Activated T-cell treated with anti-CD3 and anti-CD28 coated beads, Interleukin-2, amount 50 U/mL, for 4 hours (primary cell): ENCODE data around the gene KLHDC4. TPM values are rescaled to one million over a fixed set of nuclear protein-coding genes. Genes with fewer than 3 reads are reported as not detected.
"Not testable (repeated sequence)": the region's sequence is repeated elsewhere in the genome, so short reads cannot be mapped to it uniquely, and the experiment has no call there.

Experiments
- ATAC-seq, 2 donors: fragments of 200-7000 bp; cut with Tn5 transposase; one replicate each; pipeline ENCODE4 v1.10.0; 2021
- DNase-seq: peaks from one replicate; pipeline ENCODE4 v3.0.0-alpha.2; 2020
- H3K27me3 Mint-ChIP-seq: one replicate; pipeline ENCODE4 v1.8.0; 2021; ENCODE audit warnings: low read depth, mixed read lengths
- H3K36me3 Mint-ChIP-seq: one replicate; pipeline ENCODE4 v1.8.0; 2022; ENCODE audit warnings: mixed read lengths; ENCODE audit not compliant: insufficient read depth
- H3K4me1 Mint-ChIP-seq: one replicate; pipeline ENCODE4 v1.8.0; 2021; ENCODE audit warnings: low read depth, mixed read lengths
- H3K4me3 Mint-ChIP-seq: one replicate; pipeline ENCODE4 v1.8.0; 2021; ENCODE audit warnings: mild to moderate bottlenecking, moderate library complexity, mixed read lengths
- H3K9me3 Mint-ChIP-seq: one replicate; pipeline ENCODE4 v1.8.0; 2021; ENCODE audit warnings: mixed read lengths
- total RNA-seq, 3 donors: library from RNA; stranded (reverse); gene quantifications; one replicate each; pipeline ENCODE4 v1.2.1, GENCODE V29; 2021

The KLHDC4 gene
- total RNA-seq, 3 donors from 2014 or later, result 71.6 to 78.1 (median 76.0) TPM

GRCh38 chr16:87773836-87774235 lies 8.1 kb upstream of the KLHDC4 start:
- not testable (repeated sequence) for H3K4me3 Mint-ChIP-seq
- peaks cover 16% of the 10 kb centered on the region for H3K4me1 Mint-ChIP-seq

DNA sequence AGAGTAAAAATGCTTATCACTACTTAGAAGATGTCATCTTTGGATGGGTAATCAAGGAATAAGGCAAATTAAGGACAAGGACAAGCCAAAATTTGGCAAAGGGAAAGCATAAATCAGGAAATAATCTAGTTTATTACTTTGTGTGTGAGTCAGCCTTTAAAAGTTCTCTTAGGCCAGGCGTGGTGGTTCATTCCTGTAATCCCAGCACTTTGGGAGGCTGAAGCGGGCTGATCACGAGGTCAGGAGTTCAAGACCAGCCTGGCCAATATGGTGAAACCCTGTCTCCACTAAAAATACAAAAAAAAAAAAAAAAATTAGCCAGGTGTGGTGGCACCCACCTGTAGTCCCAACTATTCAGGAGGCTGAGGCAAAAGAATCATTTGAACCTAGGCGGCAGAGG lies 1.7 kb upstream of the KLHDC4 start:
- ATAC-seq, result not testable (repeated sequence)

More at GRCh38 chr16:87773836-87774235, 8.1 kb upstream of the KLHDC4 start:
- ATAC-seq, H3K9me3 Mint-ChIP-seq, H3K27me3 Mint-ChIP-seq, DNase-seq, H3K36me3 Mint-ChIP-seq: not testable (repeated sequence)

DNA sequence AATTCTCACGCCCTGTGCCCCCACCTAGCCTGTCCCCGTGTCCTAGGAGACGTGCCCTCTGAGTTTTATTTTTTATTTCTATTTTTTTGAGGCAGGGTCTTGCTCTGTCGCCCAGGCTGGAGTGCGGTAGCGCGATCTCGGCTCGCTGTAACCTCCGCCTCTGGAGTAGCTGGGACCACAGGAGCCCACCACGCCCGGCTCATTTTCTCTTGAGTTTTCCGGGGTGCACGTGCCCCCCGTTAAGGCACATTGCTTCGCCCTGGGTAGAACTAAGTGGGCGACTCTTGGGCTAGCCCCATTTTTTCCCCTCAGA lies 655 bp upstream of the KLHDC4 start:
- peaks cover 36% of the 10 kb centered on the region for H3K4me1 Mint-ChIP-seq
- H3K36me3 Mint-ChIP-seq, result peaks cover 13% of the 10 kb centered on the region
- ATAC-seq (no peak), DNase-seq (no peak)
- H3K4me3 Mint-ChIP-seq, result peak overlapping the region; percentile 100
- no peaks in the 10 kb centered on the region for H3K27me3 Mint-ChIP-seq
- no peaks in the 10 kb centered on the region for H3K9me3 Mint-ChIP-seq

More for the DNA sequence above, 1.7 kb upstream of the KLHDC4 start:
- not testable (repeated sequence) for H3K36me3 Mint-ChIP-seq, DNase-seq, H3K9me3 Mint-ChIP-seq, H3K27me3 Mint-ChIP-seq
- H3K4me1 Mint-ChIP-seq, result peaks cover 26% of the 10 kb centered on the region
- peak overlapping the region; percentile 100 for H3K4me3 Mint-ChIP-seq

DNA sequence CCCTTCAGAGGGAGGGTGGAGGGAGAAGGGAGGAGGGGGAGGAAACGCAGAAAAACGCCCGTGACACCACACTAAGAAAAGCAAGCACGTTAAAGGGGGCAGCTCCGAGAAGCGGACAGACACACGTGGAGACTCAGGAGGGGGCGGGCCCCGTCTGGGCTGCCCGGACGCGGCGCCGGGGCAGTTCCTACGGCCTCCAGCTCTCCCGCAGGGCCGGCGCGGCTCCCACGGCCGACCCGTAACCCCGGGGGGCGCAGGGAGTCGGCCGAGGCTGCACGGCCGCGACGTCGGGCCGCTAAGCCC lies 362 bp downstream of the KLHDC4 start:
- peak; percentile 68 to 70 for ATAC-seq
- DNase-seq, result peak; percentile 56
- H3K9me3 Mint-ChIP-seq, result no peaks in the 10 kb centered on the region
- H3K36me3 Mint-ChIP-seq, result peaks cover 16% of the 10 kb centered on the region
- peaks cover 40% of the 10 kb centered on the region for H3K4me1 Mint-ChIP-seq
- H3K27me3 Mint-ChIP-seq, result no peaks in the 10 kb centered on the region
- peak overlapping the region; percentile 100 for H3K4me3 Mint-ChIP-seq

- Mint-ChIP-seq H3K36me3 (peaks cover 17% of the 10 kb centered on the region), H3K4me3 (peak overlapping the region; percentile 95), H3K9me3 (no peaks in the 10 kb centered on the region), H3K4me1 (peaks cover 41% of the 10 kb centered on the region), H3K27me3 (no peaks in the 10 kb centered on the region)
- DNase-seq, result no peak
- ATAC-seq, result peak in 1 of 2 donors; percentile 4
Measured at GRCh38 chr16:87764600-87765472, 950 bp downstream of the KLHDC4 start.

- DNase-seq, result no peak
- Mint-ChIP-seq H3K27me3 (no peaks in the 10 kb centered on the region), H3K9me3 (no peaks in the 10 kb centered on the region), H3K36me3 (peaks cover 30% of the 10 kb centered on the region), H3K4me1 (peaks cover 40% of the 10 kb centered on the region), H3K4me3 (peak overlapping the region; percentile 13)
- ATAC-seq, result no peak
Measured at GRCh38 chr16:87762620-87763019, 3.2 kb downstream of the KLHDC4 start.

DNA sequence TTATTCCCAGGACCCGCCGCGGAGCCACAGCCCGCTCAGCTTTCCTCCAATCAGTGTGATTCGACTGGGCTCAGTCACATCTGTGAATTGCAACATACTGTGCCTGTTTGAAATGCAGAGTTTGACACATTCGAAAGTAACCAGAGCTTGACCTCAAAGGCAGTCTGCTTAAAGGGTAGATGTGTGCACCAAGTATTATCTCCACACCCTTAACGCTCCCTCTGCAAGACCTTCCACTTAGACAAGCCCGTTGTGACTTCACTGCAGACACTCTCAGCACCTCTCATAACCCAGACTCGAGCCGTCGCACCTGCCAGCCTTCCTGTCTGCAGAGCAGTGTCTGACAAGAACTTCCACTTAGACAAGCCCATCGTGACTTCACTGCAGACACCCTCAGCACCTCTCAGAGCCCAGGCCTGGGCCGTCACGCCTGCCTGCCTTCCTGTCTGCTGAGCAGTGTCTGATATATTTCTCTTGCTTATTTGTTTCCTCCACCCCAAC lies 3.7 kb downstream of the KLHDC4 start:
- peak; percentile 13 for DNase-seq
- H3K27me3 Mint-ChIP-seq, result no peaks in the 10 kb centered on the region
- peaks cover 30% of the 10 kb centered on the region for H3K36me3 Mint-ChIP-seq
- H3K4me3 Mint-ChIP-seq, result peak overlapping the region; percentile 13
- H3K9me3 Mint-ChIP-seq, result no peaks in the 10 kb centered on the region
- peaks cover 40% of the 10 kb centered on the region for H3K4me1 Mint-ChIP-seq
- ATAC-seq, result no peak

GRCh38 chr16:87761060-87761459 lies 4.7 kb downstream of the KLHDC4 start:
- H3K9me3 Mint-ChIP-seq, result no peaks in the 10 kb centered on the region
- H3K36me3 Mint-ChIP-seq, result peaks cover 32% of the 10 kb centered on the region
- H3K4me1 Mint-ChIP-seq, result peaks cover 40% of the 10 kb centered on the region
- DNase-seq, result no peak
- no peak for ATAC-seq
- H3K4me3 Mint-ChIP-seq, result no peak overlapping the region
- H3K27me3 Mint-ChIP-seq, result no peaks in the 10 kb centered on the region

DNA sequence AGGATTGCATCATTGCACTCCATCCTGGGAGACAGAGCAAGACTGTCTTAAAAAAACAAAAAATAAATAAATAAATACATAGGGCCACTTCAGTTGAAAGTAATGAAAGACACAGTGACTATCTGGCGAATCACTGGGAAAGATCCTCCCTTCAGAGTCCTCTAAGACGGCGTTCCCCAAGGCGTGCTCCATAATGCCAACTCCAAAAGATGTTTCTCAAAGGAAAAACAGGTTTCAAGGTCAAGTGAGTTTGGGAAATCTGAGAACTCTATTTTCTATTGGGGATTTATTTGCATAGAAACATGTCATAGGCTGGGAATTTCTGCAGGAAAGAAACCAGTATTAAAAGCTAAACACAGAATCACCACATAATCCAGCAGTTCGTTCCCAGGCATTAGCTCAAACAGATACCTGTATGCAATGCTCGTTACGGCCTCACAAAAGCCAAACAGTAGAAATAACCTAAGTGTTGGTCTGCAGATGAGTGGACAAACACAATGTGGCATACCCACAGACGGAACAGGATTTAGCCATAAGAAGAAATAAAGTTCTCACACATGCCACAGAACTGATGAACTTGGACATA lies 7.9 kb downstream of the KLHDC4 start:
- no peaks in the 10 kb centered on the region for H3K27me3 Mint-ChIP-seq
- H3K36me3 Mint-ChIP-seq, result peaks cover 44% of the 10 kb centered on the region

DNA sequence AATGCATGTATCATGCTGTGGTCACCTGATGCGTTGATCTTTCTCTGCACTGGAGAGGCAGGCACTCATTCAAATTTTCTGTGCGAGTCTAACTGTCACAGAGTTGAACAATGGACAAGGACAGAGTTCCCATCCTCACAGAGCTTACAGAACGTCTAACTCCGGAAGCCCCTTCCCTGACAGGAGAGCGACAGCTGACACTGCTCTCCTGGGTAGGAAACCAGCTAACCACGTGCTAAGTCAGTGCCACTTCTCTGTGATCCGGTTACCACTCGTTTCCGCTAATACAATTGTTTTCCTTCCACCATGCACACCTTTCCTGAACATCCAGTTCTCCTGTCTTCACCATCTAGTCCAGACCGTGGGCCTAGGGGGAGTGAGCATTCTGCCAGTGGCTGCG lies 11.3 kb downstream of the KLHDC4 start:
- DNase-seq (no peak), ATAC-seq (no peak)

More for the DNA sequence above, 7.9 kb downstream of the KLHDC4 start:
- H3K4me3 Mint-ChIP-seq, result no peak overlapping the region
- DNase-seq (no peak), ATAC-seq (no peak)
- no peaks in the 10 kb centered on the region for H3K9me3 Mint-ChIP-seq
- H3K4me1 Mint-ChIP-seq, result peaks cover 27% of the 10 kb centered on the region

DNA sequence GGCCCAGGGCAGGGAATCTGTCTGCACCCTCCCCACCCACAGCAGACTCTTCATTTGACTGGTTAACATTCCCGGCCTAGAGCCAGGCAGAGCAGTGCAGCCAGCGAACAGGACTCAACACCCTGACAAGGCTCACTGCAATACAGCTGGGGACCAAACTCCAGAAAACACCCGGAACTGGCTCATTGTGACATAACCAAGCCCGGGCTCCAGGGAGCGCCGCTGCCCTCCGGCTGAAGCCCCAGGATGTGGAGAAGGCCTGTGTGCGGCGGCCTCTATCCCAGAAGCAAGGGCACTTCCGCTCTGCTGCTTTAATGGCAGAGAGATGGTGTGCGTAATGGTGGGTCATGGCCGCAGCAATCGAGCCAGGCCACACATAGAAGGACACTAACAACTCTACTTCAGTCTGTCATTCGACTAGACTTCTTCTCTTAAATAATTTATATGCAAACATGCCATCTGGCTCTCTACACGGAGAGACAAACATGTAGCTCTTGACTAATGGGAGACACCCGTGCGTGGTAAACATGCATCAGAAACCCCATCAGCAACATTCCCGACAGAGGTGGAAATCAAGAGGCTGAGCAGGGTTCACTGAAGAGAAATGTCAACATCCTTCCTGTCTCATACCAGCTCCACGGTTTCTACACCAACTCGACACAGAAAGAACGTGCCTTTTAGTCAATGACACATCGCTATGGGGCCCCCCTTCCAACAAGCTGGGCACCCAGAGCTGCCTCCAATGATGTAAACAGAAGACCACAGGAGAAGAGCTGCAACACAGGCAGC lies 18.0 kb downstream of the KLHDC4 start:
- no peak overlapping the region for H3K4me3 Mint-ChIP-seq
- no peaks in the 10 kb centered on the region for H3K27me3 Mint-ChIP-seq
- ATAC-seq (no peak), DNase-seq (no peak)
- H3K36me3 Mint-ChIP-seq, result peaks cover 41% of the 10 kb centered on the region
- H3K4me1 Mint-ChIP-seq, result peaks cover 1% of the 10 kb centered on the region
- no peaks in the 10 kb centered on the region for H3K9me3 Mint-ChIP-seq

More for the DNA sequence above, 11.3 kb downstream of the KLHDC4 start:
- Mint-ChIP-seq H3K4me3 (no peak overlapping the region), H3K36me3 (peaks cover 38% of the 10 kb centered on the region), H3K9me3 (no peaks in the 10 kb centered on the region), H3K27me3 (no peaks in the 10 kb centered on the region), H3K4me1 (peaks cover 9% of the 10 kb centered on the region)

DNA sequence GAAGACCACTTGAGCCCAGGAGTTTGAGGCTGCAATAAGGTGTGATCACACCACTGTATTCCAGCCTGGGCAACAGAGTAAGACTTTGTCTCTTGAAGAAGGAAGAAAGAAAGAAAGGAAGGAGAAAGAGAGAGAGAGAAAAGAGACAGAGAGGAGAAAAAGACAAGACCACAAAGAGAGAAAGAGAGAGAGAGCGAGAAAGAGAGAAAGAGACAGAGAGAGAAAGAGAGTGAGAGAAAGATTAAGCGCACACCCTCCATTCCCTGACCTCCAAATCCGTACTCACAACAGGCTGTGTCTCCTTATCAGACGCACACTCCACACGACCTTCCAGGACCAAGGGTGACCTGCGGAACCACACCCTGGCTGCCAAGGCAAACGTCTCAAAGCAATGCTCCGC lies 19.6 kb downstream of the KLHDC4 start:
- peaks cover 44% of the 10 kb centered on the region for H3K36me3 Mint-ChIP-seq

GRCh38 chr16:87744750-87745514 lies 20.9 kb downstream of the KLHDC4 start:
- no peaks in the 10 kb centered on the region for H3K9me3 Mint-ChIP-seq
- H3K4me3 Mint-ChIP-seq, result no peak overlapping the region
- H3K27me3 Mint-ChIP-seq, result no peaks in the 10 kb centered on the region
- peaks cover 7% of the 10 kb centered on the region for H3K4me1 Mint-ChIP-seq
- no peak for ATAC-seq
- H3K36me3 Mint-ChIP-seq, result peaks cover 42% of the 10 kb centered on the region
- DNase-seq, result no peak

More for the DNA sequence above, 19.6 kb downstream of the KLHDC4 start:
- H3K9me3 Mint-ChIP-seq, result no peaks in the 10 kb centered on the region
- no peaks in the 10 kb centered on the region for H3K27me3 Mint-ChIP-seq
- H3K4me3 Mint-ChIP-seq, result peak overlapping the region; percentile 19
- ATAC-seq (no peak), DNase-seq (no peak)
- H3K4me1 Mint-ChIP-seq, result peaks cover 4% of the 10 kb centered on the region
